GM19043 (cell line): ENCODE results near the gene ARMC6.

ENCODE experiments used
- ATAC-seq: cut with Tn5 transposase; IDR thresholded peaks from one replicate; pipeline ENCODE4 v1.9.1; 2021; ENCODE audit warnings: low read depth; ENCODE audit not compliant: unreplicated experiment

ARMC6 gene

GRCh38 chr19:19033426-19034203, at the start of gene ARMC6, which contains the start of gene SUGP2:
TSS of gene ARMC6 (plus strand) at chr19:19033603. CDS start at chr19:19034210, 607 bp downstream.
TSS of gene SUGP2 (minus strand) at chr19:19033517. CDS start at chr19:19031071, 2,446 bp downstream.
- peak; percentile 64 for ATAC-seq

GRCh38 chr19:18984251-18984650, 49.2 kb upstream of the ARMC6 start:
- no peak for ATAC-seq

- no peak for ATAC-seq
These were observed 48.1 kb upstream of the ARMC6 start for GRCh38 chr19:18985257-18985656.

GRCh38 chr19:18987456-18987855, 45.9 kb upstream of the ARMC6 start:
- no peak for ATAC-seq

GRCh38 chr19:18989316-18989715, 44.1 kb upstream of the ARMC6 start:
- no peak for ATAC-seq

- no peak for ATAC-seq
These were observed 43.2 kb upstream of the ARMC6 start for GRCh38 chr19:18990128-18990708.

GRCh38 chr19:18991006-18991405, 42.4 kb upstream of the ARMC6 start:
- no peak for ATAC-seq

GRCh38 chr19:18991468-18991867, 41.9 kb upstream of the ARMC6 start:
- ATAC-seq: no peak

- no peak for ATAC-seq
These were observed 40.7 kb upstream of the ARMC6 start for GRCh38 chr19:18992696-18993095.

GRCh38 chr19:18993115-18993514, 40.3 kb upstream of the ARMC6 start:
- ATAC-seq: no peak

GRCh38 chr19:18995804-18996241, 37.6 kb upstream of the ARMC6 start:
- no peak for ATAC-seq

- no peak for ATAC-seq
These were observed 37.1 kb upstream of the ARMC6 start for GRCh38 chr19:18996351-18996750.

GRCh38 chr19:18996796-18997394, 36.5 kb upstream of the ARMC6 start:
- no peak for ATAC-seq

- ATAC-seq: no peak
These were observed 35.1 kb upstream of the ARMC6 start for GRCh38 chr19:18998276-18998675.

- ATAC-seq: no peak
These were observed 34.2 kb upstream of the ARMC6 start for GRCh38 chr19:18999016-18999758.

- ATAC-seq: no peak
These were observed 33.3 kb upstream of the ARMC6 start for GRCh38 chr19:18999896-19000620.

- ATAC-seq: no peak
These were observed 29.3 kb upstream of the ARMC6 start for GRCh38 chr19:19004144-19004543.

GRCh38 chr19:19006213-19006612, 27.2 kb upstream of the ARMC6 start:
- ATAC-seq: no peak

- ATAC-seq: no peak
These were observed 23.5 kb upstream of the ARMC6 start for GRCh38 chr19:19009951-19010350.

- no peak for ATAC-seq
These were observed 22.9 kb upstream of the ARMC6 start for GRCh38 chr19:19010551-19010950.
